ENCODE measurements around the gene CPNE4.
"Not testable (repeated sequence)": the region's sequence is repeated elsewhere in the genome, so short reads cannot be mapped to it uniquely, and the experiment has no call there.

CPNE4 gene

GRCh38 chr3:132016061-132017041, 18.5 kb downstream of the CPNE4 start:
- DNase-seq (ENCODE audit: low read depth): peak; percentile 22

GRCh38 chr3:132014105-132014504, 20.7 kb downstream of the CPNE4 start:
- no peak for DNase-seq (ENCODE audit: low read depth)

DNA sequence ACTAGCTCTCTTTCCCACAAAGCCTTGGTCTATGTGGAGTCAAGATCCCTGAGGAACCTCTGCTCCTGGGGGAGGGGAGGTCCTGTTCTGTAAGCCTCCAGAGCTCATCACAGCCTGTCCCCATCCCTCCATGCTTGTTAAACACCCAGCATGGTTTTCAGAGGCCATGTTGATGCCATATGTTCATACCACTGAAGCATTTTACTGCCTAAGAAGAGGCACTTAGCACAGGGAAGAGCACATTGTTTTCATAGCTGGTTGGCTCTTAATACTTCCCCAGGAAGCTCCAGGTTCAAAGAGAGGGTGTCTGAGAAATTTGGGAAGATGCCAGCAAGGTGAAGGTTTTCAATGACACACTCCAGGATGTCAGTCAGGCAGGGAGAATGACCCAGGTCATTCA, 25.6 kb downstream of the CPNE4 start:
- no peak for DNase-seq (ENCODE audit: low read depth)

GRCh38 chr3:132008837-132009236, 26.0 kb downstream of the CPNE4 start:
- no peak for DNase-seq (ENCODE audit: low read depth)

- DNase-seq (ENCODE audit: low read depth): no peak
Measured at GRCh38 chr3:132007617-132008016, 27.2 kb downstream of the CPNE4 start.

DNA sequence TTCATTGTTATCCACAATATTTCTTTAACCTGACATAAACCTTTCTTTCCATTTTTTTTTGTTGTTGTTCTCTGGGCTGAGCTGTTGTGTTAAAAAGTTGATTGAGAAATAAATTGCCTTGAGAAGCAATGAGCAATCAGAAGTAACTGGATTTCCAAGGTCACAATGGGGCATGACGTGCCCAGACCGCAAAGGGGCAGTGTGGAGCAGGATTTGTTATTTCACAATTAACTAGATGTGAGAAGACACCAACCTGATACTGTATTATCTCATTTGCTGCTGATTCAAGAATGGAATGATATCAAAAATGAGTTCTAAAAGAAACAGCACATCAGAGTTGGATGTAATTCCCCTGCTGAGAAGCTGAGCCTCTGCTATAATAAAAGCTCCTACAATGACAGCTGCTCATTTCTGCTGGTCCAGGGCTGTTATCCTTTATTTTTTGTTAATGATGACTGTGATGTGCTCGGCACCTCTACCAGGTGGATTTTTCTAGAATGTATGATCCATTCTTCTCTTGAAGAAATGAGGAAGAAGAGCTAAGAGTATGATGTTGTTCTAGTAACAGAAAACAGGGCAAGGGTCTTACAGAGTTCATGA, 28.1 kb downstream of the CPNE4 start:
- DNase-seq (ENCODE audit: low read depth): peak; percentile 58

DNA sequence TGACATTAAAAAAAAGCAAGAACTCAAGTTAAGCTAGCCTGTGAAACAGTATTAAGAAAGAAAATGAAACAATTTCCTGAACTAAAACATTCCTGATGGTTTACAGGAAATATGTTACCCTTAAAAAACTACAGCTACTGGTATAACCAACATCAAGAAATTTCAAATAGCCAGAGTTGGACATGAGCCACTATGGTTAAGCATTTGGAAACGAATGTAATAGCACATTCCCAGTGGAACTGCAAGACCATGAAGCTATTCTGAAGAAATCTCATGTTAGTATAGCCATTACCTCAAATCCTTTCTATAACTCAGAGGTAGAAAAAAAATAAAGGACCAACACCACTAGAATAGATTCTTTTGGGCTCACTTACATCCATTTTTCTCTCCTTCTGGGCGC, 30.2 kb downstream of the CPNE4 start:
- DNase-seq (ENCODE audit: low read depth): no peak

- no peak for DNase-seq (ENCODE audit: low read depth)
Measured at GRCh38 chr3:132003685-132004084, 31.1 kb downstream of the CPNE4 start.

DNA sequence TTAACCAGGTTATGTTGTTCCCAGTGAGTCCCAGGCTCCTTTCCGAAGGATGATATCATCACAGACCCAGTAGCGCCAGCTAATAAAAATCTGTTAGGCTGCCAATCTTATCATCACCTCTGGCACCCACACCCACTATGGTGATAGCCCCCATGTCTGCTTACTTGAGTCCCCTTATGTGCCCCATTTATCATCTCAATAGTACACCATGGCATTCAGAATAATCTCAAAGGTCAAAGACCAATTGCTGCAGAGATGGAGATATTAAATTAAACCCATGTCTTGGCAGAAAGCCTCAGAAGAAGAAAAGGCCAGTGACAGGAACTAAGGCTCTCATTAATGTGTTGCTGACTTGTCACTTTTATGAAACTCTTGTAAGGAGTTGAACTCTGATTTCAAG, 32.8 kb downstream of the CPNE4 start:
- DNase-seq (ENCODE audit: low read depth): no peak

GRCh38 chr3:132001036-132001435, 33.8 kb downstream of the CPNE4 start:
- no peak for DNase-seq (ENCODE audit: low read depth)

DNA sequence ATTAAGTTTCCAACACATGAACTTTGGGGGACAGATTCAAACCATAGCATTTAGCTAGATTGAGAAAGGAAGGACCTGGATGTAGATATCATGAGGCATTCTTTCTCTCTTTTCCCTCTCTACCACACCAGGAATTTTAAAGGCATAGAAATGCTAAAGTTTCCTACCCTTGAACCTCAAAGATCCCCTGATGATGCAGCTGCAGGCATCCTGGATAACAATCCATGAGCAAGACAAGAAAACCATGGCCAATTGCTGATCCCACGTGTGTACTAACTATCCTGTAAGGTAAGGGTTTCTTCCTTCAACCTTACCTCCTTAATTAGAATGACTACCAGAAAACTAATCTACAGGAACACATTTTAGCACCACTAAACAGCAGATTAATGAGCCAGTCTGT, 36.8 kb downstream of the CPNE4 start:
- DNase-seq (ENCODE audit: low read depth): no peak

DNA sequence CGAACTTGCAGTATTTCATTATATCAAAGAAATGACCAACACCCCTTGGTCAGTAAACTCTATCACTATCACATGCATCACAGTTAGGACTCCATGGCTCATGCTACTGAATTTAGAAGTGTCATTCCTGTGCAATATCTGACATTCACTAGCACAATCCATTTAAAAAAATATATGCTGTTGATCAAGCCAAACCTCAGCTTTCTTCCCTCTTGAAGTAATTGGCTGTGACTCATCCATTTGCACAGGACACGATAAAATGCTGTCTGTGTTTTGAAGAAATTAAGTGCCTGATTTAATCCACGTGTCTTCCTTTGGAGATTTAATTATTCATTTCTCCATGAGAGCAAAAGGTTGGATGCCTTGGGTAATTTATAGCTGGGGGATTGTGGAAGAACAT, 38.9 kb downstream of the CPNE4 start:
- no peak for DNase-seq (ENCODE audit: low read depth)

DNA sequence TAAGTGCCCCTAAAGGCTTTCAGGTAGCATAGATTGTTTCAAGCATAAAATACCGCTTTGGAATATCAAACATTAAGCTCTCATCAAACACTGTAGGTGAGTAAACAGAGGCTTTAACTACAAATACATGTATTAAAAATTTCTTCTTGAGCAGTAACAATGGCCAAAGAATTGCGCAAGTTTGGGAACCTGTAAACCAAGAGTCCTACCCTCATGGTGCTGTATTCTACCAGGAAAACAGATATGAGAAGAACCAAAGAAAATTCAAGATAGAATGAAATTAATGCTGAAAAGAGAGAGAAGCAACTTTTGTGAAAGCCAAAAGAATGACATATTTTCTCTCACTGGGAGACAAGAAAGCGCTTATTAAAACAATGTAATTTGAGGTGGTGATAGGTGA, 45.5 kb downstream of the CPNE4 start:
- DNase-seq (ENCODE audit: low read depth): no peak

- DNase-seq (ENCODE audit: low read depth): no peak
Measured at GRCh38 chr3:131988209-131988608, 46.6 kb downstream of the CPNE4 start.

GRCh38 chr3:131983689-131984088, 51.1 kb downstream of the CPNE4 start:
- DNase-seq (ENCODE audit: low read depth): no peak

- no peak for DNase-seq (ENCODE audit: low read depth)
Measured at GRCh38 chr3:131981323-131981722, 53.5 kb downstream of the CPNE4 start.

DNA sequence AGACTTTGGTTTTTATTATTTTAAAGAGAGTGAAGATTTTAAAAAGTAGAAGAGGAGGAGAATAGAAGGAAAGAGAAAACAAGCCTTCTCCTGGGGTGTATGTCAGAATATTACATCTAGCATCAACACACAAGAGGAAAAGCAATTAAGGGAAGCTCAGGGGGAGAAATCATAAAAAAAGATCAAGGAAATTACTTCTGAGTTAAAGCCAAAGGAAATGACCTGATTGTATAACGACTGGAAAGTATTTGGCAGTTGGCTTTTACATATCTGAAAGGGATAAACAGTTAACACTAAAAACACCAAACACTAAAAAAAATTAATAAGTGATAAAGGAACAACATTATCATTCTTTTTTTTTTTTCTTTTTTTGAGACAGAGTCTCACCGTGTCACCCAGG, 58.4 kb downstream of the CPNE4 start:
- DNase-seq (ENCODE audit: low read depth): no peak

DNA sequence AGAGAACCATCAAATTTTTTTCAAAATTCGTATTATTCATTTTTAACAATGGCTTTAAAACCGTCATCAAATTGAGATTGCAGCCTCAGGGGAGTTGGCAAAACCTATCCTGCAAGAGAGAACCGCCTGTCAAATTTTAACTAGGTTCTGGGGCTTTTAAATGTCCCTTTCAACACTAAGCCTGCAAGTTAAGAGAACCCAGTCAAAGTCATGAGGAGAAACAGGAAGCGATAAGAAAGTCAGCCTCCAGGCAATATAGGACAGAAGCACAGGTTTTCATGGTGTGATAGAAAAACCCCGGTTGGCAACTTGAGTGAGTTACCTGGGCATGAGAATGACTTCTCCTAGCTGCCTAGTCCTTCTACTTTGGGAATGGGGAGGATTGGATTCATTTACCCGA, 59.8 kb downstream of the CPNE4 start:
- no peak for DNase-seq (ENCODE audit: low read depth)

DNA sequence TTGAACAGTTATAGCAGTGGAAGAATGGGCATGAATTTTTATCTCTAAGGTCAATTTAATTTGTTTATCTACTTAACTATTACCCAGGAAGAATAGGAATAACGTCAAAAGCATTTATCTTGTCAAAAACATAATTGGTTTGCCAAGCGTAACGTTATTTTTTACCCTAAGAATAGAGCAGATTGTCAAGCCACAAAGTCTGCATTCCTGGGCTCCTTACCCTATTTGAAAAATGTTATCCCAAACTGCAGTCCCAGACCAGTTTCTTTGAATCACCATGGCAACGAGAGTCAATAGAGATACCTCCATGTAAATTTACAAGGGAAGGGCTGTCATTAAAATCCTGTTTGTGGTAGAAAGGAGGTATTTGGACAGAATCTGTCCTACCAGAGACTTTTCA, 61.1 kb downstream of the CPNE4 start:
- DNase-seq (ENCODE audit: low read depth): no peak

GRCh38 chr3:131972550-131972949, 62.3 kb downstream of the CPNE4 start:
- no peak for DNase-seq (ENCODE audit: low read depth)

DNA sequence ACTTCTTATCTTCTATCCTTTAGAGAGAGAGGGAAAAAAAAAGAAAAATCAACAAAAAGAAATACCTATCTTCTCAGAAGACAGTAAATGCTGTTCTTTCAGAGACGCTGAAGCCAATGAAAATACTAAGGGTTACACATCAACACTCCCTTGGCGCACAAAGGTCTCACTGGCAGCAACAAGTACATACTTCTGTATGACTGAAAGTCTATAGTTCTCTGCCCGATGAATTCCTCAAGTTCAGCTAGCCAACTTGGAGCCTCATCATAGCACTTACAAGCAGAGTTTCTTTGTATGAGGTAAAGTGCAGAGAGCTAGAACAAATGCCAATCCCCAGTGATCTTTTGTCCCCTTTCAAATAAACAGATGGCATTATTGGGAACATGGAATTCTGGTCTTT, 62.7 kb downstream of the CPNE4 start:
- DNase-seq (ENCODE audit: low read depth): no peak

DNA sequence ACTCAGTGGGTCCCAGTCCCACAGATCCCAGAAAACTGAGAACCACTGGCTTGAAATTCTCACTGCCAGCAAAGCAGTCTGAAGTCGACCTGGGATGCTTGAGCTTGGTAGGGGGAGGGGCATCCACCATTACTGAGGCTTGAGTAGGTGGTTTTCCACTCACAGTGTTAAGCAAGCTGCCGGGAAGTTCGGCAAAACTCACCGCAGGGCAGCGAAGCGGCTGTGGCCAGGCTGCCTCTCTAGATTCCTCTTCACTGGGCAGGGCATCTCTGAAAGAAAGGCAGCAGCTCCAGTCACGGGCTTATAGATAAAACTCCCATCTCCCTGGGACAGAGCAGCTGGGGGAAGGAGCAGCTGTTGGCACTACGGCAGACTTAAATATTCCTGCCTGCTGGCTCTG, 71.4 kb downstream of the CPNE4 start:
- DNase-seq (ENCODE audit: low read depth): not testable (repeated sequence)

DNA sequence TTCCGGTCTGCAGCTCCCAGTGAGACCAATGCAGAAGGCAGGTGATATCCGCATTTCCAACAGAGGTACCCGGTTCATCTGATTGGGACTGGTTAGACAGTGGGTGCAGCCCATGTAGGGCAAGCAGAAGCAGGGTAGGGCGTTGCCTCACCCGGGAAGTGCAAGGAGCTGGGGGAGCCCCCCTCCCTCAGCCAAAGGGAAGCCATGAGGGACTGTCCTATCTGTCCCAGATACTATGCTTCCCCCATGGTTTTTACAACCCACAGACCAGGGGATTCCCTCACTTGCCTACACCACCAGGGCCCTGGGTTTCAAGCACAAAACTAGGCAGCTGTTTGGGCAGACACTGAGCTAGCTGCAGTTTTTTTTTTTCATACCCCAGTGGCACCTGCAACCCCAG, 71.8 kb downstream of the CPNE4 start:
- DNase-seq (ENCODE audit: low read depth): no peak

- DNase-seq (ENCODE audit: low read depth): peak; percentile 19
Measured at GRCh38 chr3:131960324-131960723, 74.5 kb downstream of the CPNE4 start.

Measured in ELR (cell line).